ENCODE results near the gene CAMK2B.

Gene CAMK2B

GRCh38 chr7:44330331-44330730, 4.9 kb upstream of the CAMK2B start:
- no peak for DNase-seq (ENCODE audit: extremely low read depth in 1 of 2, low read depth in 1 of 2)

GRCh38 chr7:44329888-44330287, 4.5 kb upstream of the CAMK2B start:
- DNase-seq (ENCODE audit: extremely low read depth in 1 of 2, low read depth in 1 of 2), result no peak

- no peak for DNase-seq (ENCODE audit: extremely low read depth in 1 of 2, low read depth in 1 of 2)
Measured at GRCh38 chr7:44329081-44329480, 3.7 kb upstream of the CAMK2B start.

- DNase-seq (ENCODE audit: extremely low read depth in 1 of 2, low read depth in 1 of 2), result no peak
Measured at GRCh38 chr7:44327981-44328380, 2.6 kb upstream of the CAMK2B start.

- no peak for DNase-seq (ENCODE audit: extremely low read depth in 1 of 2, low read depth in 1 of 2)
Measured at GRCh38 chr7:44326261-44327125, 1.1 kb upstream of the CAMK2B start.

GRCh38 chr7:44325811-44326241, 432 bp upstream of the CAMK2B start:
- DNase-seq (ENCODE audit: extremely low read depth in 1 of 2, low read depth in 1 of 2), result no peak

GRCh38 chr7:44324481-44325200, 753 bp downstream of the CAMK2B start:
- no peak for DNase-seq (ENCODE audit: extremely low read depth in 1 of 2, low read depth in 1 of 2)

- DNase-seq (ENCODE audit: extremely low read depth in 1 of 2, low read depth in 1 of 2), result no peak
Measured at GRCh38 chr7:44324204-44324480, 1.3 kb downstream of the CAMK2B start.

GRCh38 chr7:44323381-44324203, 1.8 kb downstream of the CAMK2B start:
- no peak for DNase-seq (ENCODE audit: extremely low read depth in 1 of 2, low read depth in 1 of 2)

- no peak for DNase-seq (ENCODE audit: extremely low read depth in 1 of 2, low read depth in 1 of 2)
Measured at GRCh38 chr7:44322631-44323363, 2.6 kb downstream of the CAMK2B start.

- DNase-seq (ENCODE audit: extremely low read depth in 1 of 2, low read depth in 1 of 2), result no peak
Measured at GRCh38 chr7:44321796-44322195, 3.6 kb downstream of the CAMK2B start.

- no peak for DNase-seq (ENCODE audit: extremely low read depth in 1 of 2, low read depth in 1 of 2)
Measured at GRCh38 chr7:44320794-44321371, 4.5 kb downstream of the CAMK2B start.

GRCh38 chr7:44320141-44320540, 5.3 kb downstream of the CAMK2B start:
- no peak for DNase-seq (ENCODE audit: extremely low read depth in 1 of 2, low read depth in 1 of 2)

GRCh38 chr7:44318332-44318731, 7.1 kb downstream of the CAMK2B start:
- DNase-seq (ENCODE audit: extremely low read depth in 1 of 2, low read depth in 1 of 2), result no peak

GRCh38 chr7:44315301-44315903, 10.0 kb downstream of the CAMK2B start:
- DNase-seq (ENCODE audit: extremely low read depth in 1 of 2, low read depth in 1 of 2), result no peak

- no peak for DNase-seq (ENCODE audit: extremely low read depth in 1 of 2, low read depth in 1 of 2)
Measured at GRCh38 chr7:44313621-44314031, 11.8 kb downstream of the CAMK2B start.

GRCh38 chr7:44313016-44313415, 12.4 kb downstream of the CAMK2B start:
- DNase-seq (ENCODE audit: extremely low read depth in 1 of 2, low read depth in 1 of 2), result no peak

GRCh38 chr7:44311561-44312495, 13.6 kb downstream of the CAMK2B start:
- no peak for DNase-seq (ENCODE audit: extremely low read depth in 1 of 2, low read depth in 1 of 2)
